Measurements from ENCODE around the gene ATP8A1.

GRCh38 chr4:42603862-42604261 is 53.0 kb downstream of the ATP8A1 start:
- TF ChIP-seq CTCF (IDR thresholded peaks at IDR 0.05) (no peak), POLR2A (IDR thresholded peaks at IDR 0.05) (no peak)

Data from body of pancreas (tissue), 4 donors.